ENCODE measurements around the gene CHID1.

DNA sequence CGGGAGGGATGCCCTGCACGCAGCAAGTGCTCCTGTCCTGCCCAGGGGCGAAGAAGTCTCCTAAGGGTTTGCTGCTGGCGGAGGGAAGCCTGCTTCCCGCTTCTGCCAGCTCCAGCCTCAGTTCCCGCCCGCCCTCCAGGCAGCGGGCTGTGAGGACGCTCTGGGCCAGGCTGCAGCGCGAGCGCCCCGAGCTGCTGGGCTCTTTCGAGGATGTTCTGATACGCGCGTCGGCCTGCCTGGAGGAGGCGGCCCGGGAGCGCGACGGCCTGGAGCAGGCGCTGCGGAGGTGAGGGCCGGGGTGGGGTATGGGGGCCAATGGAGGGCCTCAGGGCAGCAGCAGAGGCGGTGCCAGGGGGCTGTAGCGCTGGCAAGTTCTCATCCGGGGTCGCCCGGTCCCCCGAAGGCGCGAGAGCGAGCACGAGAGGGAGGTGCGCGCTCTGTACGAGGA is 80.7 kb downstream of the CHID1 start:
- TF ChIP-seq SP1 (IDR thresholded peaks at IDR 0.05), result no peak
- no peak for TF ChIP-seq BHLHE40 (IDR thresholded peaks at IDR 0.05; ENCODE audit: borderline replicate concordance)
- no peak for TF ChIP-seq FOXM1 (IDR thresholded peaks at IDR 0.05; ENCODE audit: borderline replicate concordance)
- TF ChIP-seq SUZ12 (IDR thresholded peaks at IDR 0.05), result no peak
- no peak for TF ChIP-seq FOXK2 (IDR thresholded peaks at IDR 0.05)
- TF ChIP-seq ZNF384 (IDR thresholded peaks at IDR 0.05), result no peak
- TF ChIP-seq FOXA1 (IDR thresholded peaks at IDR 0.05), result no peak

Data from HEK293T (cell line).